Measurements from ENCODE around the gene ZSCAN23.
A peak's percentile ranks its signal among the peaks of the same experiment; 100 is the strongest.
"Not testable (repeated sequence)": the region's sequence is repeated elsewhere in the genome, so short reads cannot be mapped to it uniquely, and the experiment has no call there.

Gene ZSCAN23

GRCh38 chr6:28443112-28443773 lies at the start of gene ZSCAN23:
Gene ZSCAN23 (minus strand): TSS chr6:28443491. CDS start chr6:28436266, 7,225 bp downstream.
- peak; percentile 64 for DNase-seq (ENCODE audit: low read depth)

- DNase-seq (ENCODE audit: low read depth): no peak
These were observed 48.7 kb upstream of the ZSCAN23 start for GRCh38 chr6:28491984-28492317.

GRCh38 chr6:28490205-28490890 lies 47.1 kb upstream of the ZSCAN23 start:
- no peak for DNase-seq (ENCODE audit: low read depth)

- peak; percentile 2 for DNase-seq (ENCODE audit: low read depth)
These were observed 46.3 kb upstream of the ZSCAN23 start for GRCh38 chr6:28489366-28490204.

- DNase-seq (ENCODE audit: low read depth): no peak
These were observed 45.6 kb upstream of the ZSCAN23 start for GRCh38 chr6:28488916-28489365.

GRCh38 chr6:28486988-28487742 lies 43.9 kb upstream of the ZSCAN23 start:
- DNase-seq (ENCODE audit: low read depth): no peak

GRCh38 chr6:28486533-28486932 lies 43.2 kb upstream of the ZSCAN23 start:
- no peak for DNase-seq (ENCODE audit: low read depth)

- DNase-seq (ENCODE audit: low read depth): no peak
These were observed 42.2 kb upstream of the ZSCAN23 start for GRCh38 chr6:28485482-28485881.

GRCh38 chr6:28480253-28480932 lies 37.1 kb upstream of the ZSCAN23 start:
- DNase-seq (ENCODE audit: low read depth): no peak

GRCh38 chr6:28478518-28478917 lies 35.2 kb upstream of the ZSCAN23 start:
- DNase-seq (ENCODE audit: low read depth): no peak

- DNase-seq (ENCODE audit: low read depth): no peak
These were observed 31.3 kb upstream of the ZSCAN23 start for GRCh38 chr6:28474441-28475219.

GRCh38 chr6:28469153-28469745 lies 26.0 kb upstream of the ZSCAN23 start:
- not testable (repeated sequence) for DNase-seq (ENCODE audit: low read depth)

GRCh38 chr6:28468056-28468455 lies 24.8 kb upstream of the ZSCAN23 start:
- DNase-seq (ENCODE audit: low read depth): no peak

GRCh38 chr6:28462401-28462800 lies 19.1 kb upstream of the ZSCAN23 start:
- DNase-seq (ENCODE audit: low read depth): no peak

- no peak for DNase-seq (ENCODE audit: low read depth)
These were observed 15.3 kb upstream of the ZSCAN23 start for GRCh38 chr6:28458568-28458967.

GRCh38 chr6:28449056-28449455 lies 5.8 kb upstream of the ZSCAN23 start:
- DNase-seq (ENCODE audit: low read depth): no peak

- DNase-seq (ENCODE audit: low read depth): not testable (repeated sequence)
These were observed 4.2 kb upstream of the ZSCAN23 start for GRCh38 chr6:28447512-28447906.

- no peak for DNase-seq (ENCODE audit: low read depth)
These were observed 3.7 kb upstream of the ZSCAN23 start for GRCh38 chr6:28446818-28447511.

- DNase-seq (ENCODE audit: low read depth): not testable (repeated sequence)
These were observed 1.5 kb upstream of the ZSCAN23 start for GRCh38 chr6:28444759-28445158.

- no peak for DNase-seq (ENCODE audit: low read depth)
These were observed 705 bp downstream of the ZSCAN23 start for GRCh38 chr6:28442586-28442985.

Data from activated gamma-delta T cell treated with anti-CD3 and anti-CD28 coated beads, Interleukin-2, amount 50 U/mL, for 16 hours (primary cell).